Measurements from ENCODE around the gene TIMM21. TPM values are rescaled to one million over a fixed set of nuclear protein-coding genes. Genes with fewer than 3 reads are reported as not detected.

The TIMM21 gene
- polyA plus RNA-seq, 1 donor from 2014 or later: 59.2 TPM

DNA sequence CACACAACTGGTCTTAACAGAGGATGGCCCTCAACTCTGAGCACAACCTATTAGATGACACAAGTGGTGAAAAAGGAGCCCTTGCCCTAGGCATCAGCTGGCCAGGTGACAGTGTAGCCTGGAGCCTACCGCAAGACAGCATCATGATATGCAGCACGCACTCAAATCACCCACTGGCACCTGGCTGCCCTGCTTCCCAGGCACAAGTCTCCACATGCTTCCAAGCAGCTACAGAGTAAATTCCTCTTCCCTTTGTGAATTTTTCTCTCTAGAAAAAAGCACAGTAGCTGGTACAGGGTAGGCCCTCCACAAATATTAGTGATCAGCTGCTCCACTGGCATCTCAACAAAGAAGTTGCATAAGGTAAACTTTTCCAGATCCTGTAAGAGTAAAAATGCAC is 6.7 kb upstream of the TIMM21 start:
- TF ChIP-seq, protein P1, sequence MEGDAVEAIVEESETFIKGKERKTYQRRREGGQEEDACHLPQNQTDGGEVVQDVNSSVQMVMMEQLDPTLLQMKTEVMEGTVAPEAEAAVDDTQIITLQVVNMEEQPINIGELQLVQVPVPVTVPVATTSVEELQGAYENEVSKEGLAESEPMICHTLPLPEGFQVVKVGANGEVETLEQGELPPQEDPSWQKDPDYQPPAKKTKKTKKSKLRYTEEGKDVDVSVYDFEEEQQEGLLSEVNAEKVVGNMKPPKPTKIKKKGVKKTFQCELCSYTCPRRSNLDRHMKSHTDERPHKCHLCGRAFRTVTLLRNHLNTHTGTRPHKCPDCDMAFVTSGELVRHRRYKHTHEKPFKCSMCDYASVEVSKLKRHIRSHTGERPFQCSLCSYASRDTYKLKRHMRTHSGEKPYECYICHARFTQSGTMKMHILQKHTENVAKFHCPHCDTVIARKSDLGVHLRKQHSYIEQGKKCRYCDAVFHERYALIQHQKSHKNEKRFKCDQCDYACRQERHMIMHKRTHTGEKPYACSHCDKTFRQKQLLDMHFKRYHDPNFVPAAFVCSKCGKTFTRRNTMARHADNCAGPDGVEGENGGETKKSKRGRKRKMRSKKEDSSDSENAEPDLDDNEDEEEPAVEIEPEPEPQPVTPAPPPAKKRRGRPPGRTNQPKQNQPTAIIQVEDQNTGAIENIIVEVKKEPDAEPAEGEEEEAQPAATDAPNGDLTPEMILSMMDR (IDR thresholded peaks at IDR 0.05; ENCODE audit: poor library complexity, severe bottlenecking): no peak
- TF ChIP-seq, protein P2, sequence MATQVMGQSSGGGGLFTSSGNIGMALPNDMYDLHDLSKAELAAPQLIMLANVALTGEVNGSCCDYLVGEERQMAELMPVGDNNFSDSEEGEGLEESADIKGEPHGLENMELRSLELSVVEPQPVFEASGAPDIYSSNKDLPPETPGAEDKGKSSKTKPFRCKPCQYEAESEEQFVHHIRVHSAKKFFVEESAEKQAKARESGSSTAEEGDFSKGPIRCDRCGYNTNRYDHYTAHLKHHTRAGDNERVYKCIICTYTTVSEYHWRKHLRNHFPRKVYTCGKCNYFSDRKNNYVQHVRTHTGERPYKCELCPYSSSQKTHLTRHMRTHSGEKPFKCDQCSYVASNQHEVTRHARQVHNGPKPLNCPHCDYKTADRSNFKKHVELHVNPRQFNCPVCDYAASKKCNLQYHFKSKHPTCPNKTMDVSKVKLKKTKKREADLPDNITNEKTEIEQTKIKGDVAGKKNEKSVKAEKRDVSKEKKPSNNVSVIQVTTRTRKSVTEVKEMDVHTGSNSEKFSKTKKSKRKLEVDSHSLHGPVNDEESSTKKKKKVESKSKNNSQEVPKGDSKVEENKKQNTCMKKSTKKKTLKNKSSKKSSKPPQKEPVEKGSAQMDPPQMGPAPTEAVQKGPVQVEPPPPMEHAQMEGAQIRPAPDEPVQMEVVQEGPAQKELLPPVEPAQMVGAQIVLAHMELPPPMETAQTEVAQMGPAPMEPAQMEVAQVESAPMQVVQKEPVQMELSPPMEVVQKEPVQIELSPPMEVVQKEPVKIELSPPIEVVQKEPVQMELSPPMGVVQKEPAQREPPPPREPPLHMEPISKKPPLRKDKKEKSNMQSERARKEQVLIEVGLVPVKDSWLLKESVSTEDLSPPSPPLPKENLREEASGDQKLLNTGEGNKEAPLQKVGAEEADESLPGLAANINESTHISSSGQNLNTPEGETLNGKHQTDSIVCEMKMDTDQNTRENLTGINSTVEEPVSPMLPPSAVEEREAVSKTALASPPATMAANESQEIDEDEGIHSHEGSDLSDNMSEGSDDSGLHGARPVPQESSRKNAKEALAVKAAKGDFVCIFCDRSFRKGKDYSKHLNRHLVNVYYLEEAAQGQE (IDR thresholded peaks at IDR 0.05; ENCODE audit: borderline replicate concordance): no peak
- TF ChIP-seq EZH2 (IDR thresholded peaks at IDR 0.05; ENCODE audit: borderline replicate concordance, insufficient read depth, low read length, poor library complexity, severe bottlenecking) (no peak), POLR2AphosphoS5 (IDR thresholded peaks at IDR 0.05) (no peak), EP300 (conservative IDR thresholded peaks at IDR 0.05; ENCODE audit: poor library complexity, severe bottlenecking) (no peak), RAD21 (conservative IDR thresholded peaks at IDR 0.05) (no peak), MXI1 (conservative IDR thresholded peaks at IDR 0.05; ENCODE audit: poor library complexity, severe bottlenecking) (no peak), TAF1 (IDR thresholded peaks at IDR 0.05; ENCODE audit: low read depth) (no peak), SMC3 (conservative IDR thresholded peaks at IDR 0.05; ENCODE audit: poor library complexity) (no peak)
- H3K9ac ChIP-seq (ENCODE audit: low read length): no peak overlapping the region
- no peak overlapping the region for H3K27ac ChIP-seq (ENCODE audit: low read length)
- H3K36me3 ChIP-seq (ENCODE audit: insufficient read depth, low read length): no peaks in the 10 kb centered on the region
- no peaks in the 10 kb centered on the region for H3K27me3 ChIP-seq (ENCODE audit: insufficient read depth, low read depth, low read length)
- H3K4me3 ChIP-seq (ENCODE audit: low read length): no peak overlapping the region
- H3K9me3 ChIP-seq (ENCODE audit: low read length): no peaks in the 10 kb centered on the region
- no peak overlapping the region for H2AFZ ChIP-seq (ENCODE audit: low read depth, low read length)
- no peaks in the 10 kb centered on the region for H4K20me1 ChIP-seq (ENCODE audit: insufficient read depth)
- no peak overlapping the region for H3K4me2 ChIP-seq (ENCODE audit: low read length)
- H3F3A ChIP-seq (ENCODE audit: insufficient read depth, low read length, poor library complexity, severe bottlenecking): no peaks in the 10 kb centered on the region
- H3K9me2 ChIP-seq (ENCODE audit: insufficient read depth, low read length): no peaks in the 10 kb centered on the region
- H3K79me2 ChIP-seq (replicated peaks; ENCODE audit: insufficient read depth, low read length): no peaks in the 10 kb centered on the region

DNA sequence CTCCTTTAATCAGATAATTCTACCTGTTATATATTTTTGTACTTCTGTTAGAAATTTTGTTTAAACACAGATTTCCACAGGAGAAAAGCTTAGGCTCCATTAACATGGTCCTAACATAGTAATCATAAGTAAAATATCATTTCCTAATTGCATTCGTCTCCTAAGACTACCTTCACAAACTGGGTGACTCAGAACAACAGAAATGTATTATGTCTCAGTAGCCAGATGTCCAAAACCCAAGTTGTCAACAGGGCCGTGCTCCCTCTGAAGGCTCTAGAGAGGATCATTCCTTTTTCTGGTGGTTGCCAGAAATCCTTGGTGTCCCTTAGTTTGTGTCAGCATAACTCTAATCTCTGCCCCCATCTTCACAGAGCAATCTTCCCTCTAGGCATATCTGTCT is 6.1 kb upstream of the TIMM21 start:
- no peak overlapping the region for H2AFZ ChIP-seq (ENCODE audit: low read depth, low read length)
- H3K79me2 ChIP-seq (replicated peaks; ENCODE audit: insufficient read depth, low read length): no peaks in the 10 kb centered on the region
- H3F3A ChIP-seq (ENCODE audit: insufficient read depth, low read length, poor library complexity, severe bottlenecking): no peaks in the 10 kb centered on the region
- no peaks in the 10 kb centered on the region for H3K36me3 ChIP-seq (ENCODE audit: insufficient read depth, low read length)
- no peaks in the 10 kb centered on the region for H3K27me3 ChIP-seq (ENCODE audit: insufficient read depth, low read depth, low read length)
- H3K9ac ChIP-seq (ENCODE audit: low read length): no peak overlapping the region
- no peak overlapping the region for H3K4me3 ChIP-seq (ENCODE audit: low read length)
- H3K4me2 ChIP-seq (ENCODE audit: low read length): no peak overlapping the region
- no peak for TF ChIP-seq TAF1 (IDR thresholded peaks at IDR 0.05; ENCODE audit: low read depth)
- TF ChIP-seq POLR2AphosphoS5 (IDR thresholded peaks at IDR 0.05): no peak
- no peak for TF ChIP-seq SMC3 (conservative IDR thresholded peaks at IDR 0.05; ENCODE audit: poor library complexity)
- TF ChIP-seq, protein P1 (IDR thresholded peaks at IDR 0.05; ENCODE audit: poor library complexity, severe bottlenecking): no peak
- no peak for TF ChIP-seq EP300 (conservative IDR thresholded peaks at IDR 0.05; ENCODE audit: poor library complexity, severe bottlenecking)
- no peak for TF ChIP-seq MXI1 (conservative IDR thresholded peaks at IDR 0.05; ENCODE audit: poor library complexity, severe bottlenecking)
- no peak for TF ChIP-seq EZH2 (IDR thresholded peaks at IDR 0.05; ENCODE audit: borderline replicate concordance, insufficient read depth, low read length, poor library complexity, severe bottlenecking)
- TF ChIP-seq, protein P2 (IDR thresholded peaks at IDR 0.05; ENCODE audit: borderline replicate concordance): no peak
- no peak for TF ChIP-seq RAD21 (conservative IDR thresholded peaks at IDR 0.05)
- H3K9me2 ChIP-seq (ENCODE audit: insufficient read depth, low read length): no peaks in the 10 kb centered on the region
- H3K27ac ChIP-seq (ENCODE audit: low read length): no peak overlapping the region
- no peaks in the 10 kb centered on the region for H3K9me3 ChIP-seq (ENCODE audit: low read length)
- H4K20me1 ChIP-seq (ENCODE audit: insufficient read depth): no peaks in the 10 kb centered on the region

Data from neural cell (in vitro differentiated cells).